ENCODE data around the gene KCNB1. TPM values are rescaled to one million over a fixed set of nuclear protein-coding genes. Genes with fewer than 3 reads are reported as not detected.
A peak's percentile ranks its signal among the peaks of the same experiment; 100 is the strongest.

The KCNB1 gene
- total RNA-seq (under 1 TPM in 4 of 5 donors, not detected in 1; 0.03 to 0.13 (median 0.12) TPM), total RNA-seq (0 to 0.29 (median 0) reads per million in 29 experiments)
- 0.07 TPM for total RNA-seq (2013)

GRCh38 chr20:49482621-49483017, at the start of gene KCNB1:
Gene KCNB1 (minus strand): TSS chr20:49482668. CDS start chr20:49482480, 188 bp downstream.
- ATAC-seq (replicated peaks in 1 of 4): peak in 3 of 4 experiments; percentile 21 to 61 (median 52)
- Histone ChIP-seq H3K27ac (ENCODE audit: low read length) (no peak within 1 kb of the TSS), H3K9me3 (no peaks in the 10 kb centered on the region), H3K4me1 (ENCODE audit: control insufficient read depth in 1 of 2, extremely low read depth in 1 of 2, insufficient read depth in 2 of 2, low read length in 2 of 2) (peaks cover 2 to 19% of the 10 kb centered on the region in 2 experiments), H3K27me3 (replicated peaks in 1 of 2; ENCODE audit: control insufficient read depth in 2 of 2, extremely low read depth in 1 of 2, insufficient read depth in 2 of 2, low read length in 1 of 2) (peaks cover 6 to 69% of the 10 kb centered on the region in 2 experiments), H3K36me3 (ENCODE audit: control insufficient read depth in 2 of 2, extremely low read depth in 1 of 2, insufficient read depth in 1 of 2, low read length in 1 of 2) (no peaks in the 10 kb centered on the region), H3K4me3 (ENCODE audit: control insufficient read depth in 1 of 2, extremely low read depth in 1 of 2, low read length in 1 of 2) (peak within 1 kb of the TSS in 1 of 2 donors; percentile 28)
- ChIA-PET CTCF (interaction anchor here in 1 of 2 donors (0.7 kb wide), 1 partner anchor 706 kb away, joined by 3 read pairs; no protein-coding TSS in a partner anchor), POLR2A (no interaction called here)
- H3K36me3 Mint-ChIP-seq: no peaks in the 10 kb centered on the region
- peak within 1 kb of the TSS in 2 of 3 donors; percentile 25 to 79 for H3K4me3 Mint-ChIP-seq
- WGBS (ENCODE audit: insufficient coverage): 4% methylated on average over 17 of the region's 34 CpGs
- no peak within 1 kb of the TSS for H3K27ac Mint-ChIP-seq
- peak in 31 of 35 experiments; percentile 2 to 48 (median 30) for DNase-seq
- peaks cover 7 to 9% (median 7%) of the 10 kb centered on the region in 3 donors for H3K4me1 Mint-ChIP-seq
- H3K9me3 Mint-ChIP-seq: no peaks in the 10 kb centered on the region
- peaks cover 59 to 61% of the 10 kb centered on the region in 2 donors for H3K27me3 Mint-ChIP-seq

GRCh38 chr20:49529470-49529869, 47.0 kb upstream of the KCNB1 start:
- Histone ChIP-seq H3K27me3 (replicated peaks in 1 of 2; ENCODE audit: control insufficient read depth in 2 of 2, extremely low read depth in 1 of 2, insufficient read depth in 2 of 2, low read length in 1 of 2) (peaks cover 0 to 10% of the 10 kb centered on the region in 2 experiments), H3K9me3 (no peaks in the 10 kb centered on the region), H3K4me3 (ENCODE audit: control insufficient read depth in 1 of 2, extremely low read depth in 1 of 2, low read length in 1 of 2) (no peak overlapping the region), H3K27ac (ENCODE audit: low read length) (no peak overlapping the region), H3K4me1 (ENCODE audit: control insufficient read depth in 1 of 2, extremely low read depth in 1 of 2, insufficient read depth in 2 of 2, low read length in 2 of 2) (peaks cover 0 to 4% of the 10 kb centered on the region in 2 experiments), H3K36me3 (ENCODE audit: control insufficient read depth in 2 of 2, extremely low read depth in 1 of 2, insufficient read depth in 1 of 2, low read length in 1 of 2) (no peaks in the 10 kb centered on the region)
- ATAC-seq (replicated peaks in 1 of 4) (no peak), DNase-seq (no peak)
- H3K4me3 Mint-ChIP-seq: no peak overlapping the region
- peaks cover 5 to 12% of the 10 kb centered on the region in 2 donors for H3K27me3 Mint-ChIP-seq
- ChIA-PET CTCF (no interaction called here), POLR2A (no interaction called here)
- peaks cover 3 to 5% (median 3%) of the 10 kb centered on the region in 3 donors for H3K4me1 Mint-ChIP-seq
- peaks cover 0 to 5% (median 4%) of the 10 kb centered on the region in 3 donors for H3K9me3 Mint-ChIP-seq
- no peak overlapping the region for H3K27ac Mint-ChIP-seq
- 100% methylated on average over 1 of the region's 5 CpGs for WGBS (ENCODE audit: insufficient coverage)
- no peaks in the 10 kb centered on the region for H3K36me3 Mint-ChIP-seq

DNA sequence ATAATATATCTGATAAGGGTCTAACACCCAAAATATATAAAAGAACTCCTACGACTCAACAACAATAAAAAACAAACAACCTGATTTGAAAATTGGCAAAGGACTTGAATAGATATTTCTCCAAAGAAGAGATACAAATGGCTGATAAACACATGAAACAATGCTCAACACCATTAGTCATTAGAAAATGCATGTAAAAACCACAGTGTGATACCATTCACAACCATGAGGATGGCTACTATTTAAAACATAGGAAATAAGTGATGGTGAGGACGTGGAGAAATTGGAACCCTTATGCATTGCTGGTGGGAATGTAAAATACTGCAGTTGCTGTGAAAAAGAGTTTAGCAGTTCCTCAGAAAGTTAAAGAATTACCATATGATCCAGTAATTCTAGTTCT, 44.1 kb upstream of the KCNB1 start:
- Histone ChIP-seq H3K27ac (ENCODE audit: low read length) (no peak overlapping the region), H3K27me3 (replicated peaks in 1 of 2; ENCODE audit: control insufficient read depth in 2 of 2, extremely low read depth in 1 of 2, insufficient read depth in 2 of 2, low read length in 1 of 2) (peaks cover 0 to 18% of the 10 kb centered on the region in 2 experiments), H3K4me3 (ENCODE audit: control insufficient read depth in 1 of 2, extremely low read depth in 1 of 2, low read length in 1 of 2) (no peak overlapping the region), H3K36me3 (ENCODE audit: control insufficient read depth in 2 of 2, extremely low read depth in 1 of 2, insufficient read depth in 1 of 2, low read length in 1 of 2) (no peaks in the 10 kb centered on the region), H3K9me3 (no peaks in the 10 kb centered on the region), H3K4me1 (ENCODE audit: control insufficient read depth in 1 of 2, extremely low read depth in 1 of 2, insufficient read depth in 2 of 2, low read length in 2 of 2) (no peaks in the 10 kb centered on the region)
- CTCF ChIA-PET: no interaction called here
- ATAC-seq (replicated peaks in 1 of 4) (no peak), DNase-seq (no peak)
- Mint-ChIP-seq H3K4me3 (no peak overlapping the region), H3K27me3 (peaks cover 11 to 21% of the 10 kb centered on the region in 2 donors), H3K9me3 (peaks cover 3 to 5% (median 4%) of the 10 kb centered on the region in 3 donors), H3K4me1 (no peaks in the 10 kb centered on the region), H3K27ac (no peak overlapping the region), H3K36me3 (no peaks in the 10 kb centered on the region)
- WGBS (ENCODE audit: insufficient coverage): no CpG with 5 or more reads among the region's 2 CpGs
- POLR2A ChIA-PET: no interaction called here

GRCh38 chr20:49526056-49526455, 43.6 kb upstream of the KCNB1 start:
- H3K4me1 Mint-ChIP-seq: no peaks in the 10 kb centered on the region
- DNase-seq (no peak), ATAC-seq (replicated peaks in 1 of 4) (no peak)
- H3K4me3 Mint-ChIP-seq: no peak overlapping the region
- POLR2A ChIA-PET: no interaction called here
- H3K27me3 ChIP-seq (replicated peaks in 1 of 2; ENCODE audit: control insufficient read depth in 2 of 2, extremely low read depth in 1 of 2, insufficient read depth in 2 of 2, low read length in 1 of 2): peaks cover 0 to 23% of the 10 kb centered on the region in 2 experiments
- peaks cover 11 to 24% of the 10 kb centered on the region in 2 donors for H3K27me3 Mint-ChIP-seq
- CTCF ChIA-PET: no interaction called here
- no peaks in the 10 kb centered on the region for H3K9me3 ChIP-seq
- peaks cover 3 to 5% (median 4%) of the 10 kb centered on the region in 3 donors for H3K9me3 Mint-ChIP-seq
- no peak overlapping the region for H3K4me3 ChIP-seq (ENCODE audit: control insufficient read depth in 1 of 2, extremely low read depth in 1 of 2, low read length in 1 of 2)
- H3K27ac Mint-ChIP-seq: no peak overlapping the region
- 97% methylated on average over 6 of the region's 6 CpGs for WGBS (ENCODE audit: insufficient coverage)
- no peaks in the 10 kb centered on the region for H3K4me1 ChIP-seq (ENCODE audit: control insufficient read depth in 1 of 2, extremely low read depth in 1 of 2, insufficient read depth in 2 of 2, low read length in 2 of 2)
- H3K36me3 Mint-ChIP-seq: no peaks in the 10 kb centered on the region
- H3K27ac ChIP-seq (ENCODE audit: low read length): no peak overlapping the region
- no peaks in the 10 kb centered on the region for H3K36me3 ChIP-seq (ENCODE audit: control insufficient read depth in 2 of 2, extremely low read depth in 1 of 2, insufficient read depth in 1 of 2, low read length in 1 of 2)

DNA sequence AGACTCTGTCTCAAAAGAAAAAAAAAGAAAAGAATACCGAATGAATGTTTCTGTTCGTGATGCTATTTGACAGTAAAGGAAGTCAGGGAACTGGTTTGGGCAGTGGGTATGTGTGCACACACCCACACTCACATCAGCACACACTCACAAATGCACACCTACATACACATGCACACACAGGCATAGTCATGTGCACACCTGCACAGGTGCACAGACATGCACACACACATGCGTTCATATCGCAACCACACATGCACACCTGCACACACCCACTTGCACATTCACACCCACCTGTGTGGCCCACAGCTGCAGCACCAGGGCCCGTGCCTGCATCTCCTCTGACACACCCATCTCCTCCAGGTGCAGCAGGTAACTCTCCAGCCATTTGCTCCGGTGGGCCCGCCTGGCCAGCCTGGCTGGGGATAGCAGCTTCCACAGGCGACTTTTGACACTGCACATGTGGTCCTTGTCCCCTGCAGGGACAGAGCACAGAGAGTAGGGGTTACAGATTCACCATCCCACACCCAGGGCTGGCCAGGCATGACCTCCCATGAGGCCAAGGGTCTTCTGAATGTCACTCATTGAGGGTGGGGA, 41.4 kb upstream of the KCNB1 start:
- CTCF ChIA-PET: no interaction called here

GRCh38 chr20:49521356-49521755, 38.9 kb upstream of the KCNB1 start:
- no peak overlapping the region for H3K4me3 Mint-ChIP-seq
- H3K27me3 Mint-ChIP-seq: peaks cover 25 to 31% of the 10 kb centered on the region in 2 donors
- WGBS (ENCODE audit: insufficient coverage): 71% methylated on average over 3 of the region's 4 CpGs
- DNase-seq (no peak), ATAC-seq (replicated peaks in 1 of 4) (no peak)
- H3K36me3 Mint-ChIP-seq: no peaks in the 10 kb centered on the region
- H3K27me3 ChIP-seq (replicated peaks in 1 of 2; ENCODE audit: control insufficient read depth in 2 of 2, extremely low read depth in 1 of 2, insufficient read depth in 2 of 2, low read length in 1 of 2): peaks cover 0 to 37% of the 10 kb centered on the region in 2 experiments
- H3K9me3 Mint-ChIP-seq: peaks cover 3 to 5% (median 4%) of the 10 kb centered on the region in 3 donors
- H3K27ac ChIP-seq (ENCODE audit: low read length): no peak overlapping the region
- ChIA-PET CTCF (no interaction called here), POLR2A (no interaction called here)
- peaks cover 0 to 2% (median 0%) of the 10 kb centered on the region in 3 donors for H3K4me1 Mint-ChIP-seq
- H3K4me3 ChIP-seq (ENCODE audit: control insufficient read depth in 1 of 2, extremely low read depth in 1 of 2, low read length in 1 of 2): no peak overlapping the region
- H3K4me1 ChIP-seq (ENCODE audit: control insufficient read depth in 1 of 2, extremely low read depth in 1 of 2, insufficient read depth in 2 of 2, low read length in 2 of 2): peaks cover 0 to 10% of the 10 kb centered on the region in 2 experiments
- H3K9me3 ChIP-seq: no peaks in the 10 kb centered on the region
- H3K27ac Mint-ChIP-seq: no peak overlapping the region
- H3K36me3 ChIP-seq (ENCODE audit: control insufficient read depth in 2 of 2, extremely low read depth in 1 of 2, insufficient read depth in 1 of 2, low read length in 1 of 2): no peaks in the 10 kb centered on the region

More for the DNA sequence above, 41.4 kb upstream of the KCNB1 start:
- POLR2A ChIA-PET: no interaction called here
- Histone ChIP-seq H3K36me3 (ENCODE audit: control insufficient read depth in 2 of 2, extremely low read depth in 1 of 2, insufficient read depth in 1 of 2, low read length in 1 of 2) (no peaks in the 10 kb centered on the region), H3K4me3 (ENCODE audit: control insufficient read depth in 1 of 2, extremely low read depth in 1 of 2, low read length in 1 of 2) (no peak overlapping the region), H3K27me3 (replicated peaks in 1 of 2; ENCODE audit: control insufficient read depth in 2 of 2, extremely low read depth in 1 of 2, insufficient read depth in 2 of 2, low read length in 1 of 2) (peaks cover 0 to 26% of the 10 kb centered on the region in 2 experiments), H3K9me3 (no peaks in the 10 kb centered on the region), H3K4me1 (ENCODE audit: control insufficient read depth in 1 of 2, extremely low read depth in 1 of 2, insufficient read depth in 2 of 2, low read length in 2 of 2) (peaks cover 0 to under 1% of the 10 kb centered on the region in 2 experiments), H3K27ac (ENCODE audit: low read length) (no peak overlapping the region)
- peaks cover 3 to 5% (median 4%) of the 10 kb centered on the region in 3 donors for H3K9me3 Mint-ChIP-seq
- no peak for DNase-seq
- no peak overlapping the region for H3K27ac Mint-ChIP-seq
- ATAC-seq (replicated peaks in 1 of 4): no peak
- H3K27me3 Mint-ChIP-seq: peaks cover 21 to 27% of the 10 kb centered on the region in 2 donors
- WGBS (ENCODE audit: insufficient coverage): 83% methylated on average over 6 of the region's 8 CpGs
- no peak overlapping the region for H3K4me3 Mint-ChIP-seq
- no peaks in the 10 kb centered on the region for H3K36me3 Mint-ChIP-seq
- H3K4me1 Mint-ChIP-seq: no peaks in the 10 kb centered on the region
